Activated B cell treated with CpG ODN at 0.5 μM for 24 hours (primary cell): ENCODE data around the gene GCK. TPM values are rescaled to one million over a fixed set of nuclear protein-coding genes. Genes with fewer than 3 reads are reported as not detected.
A peak's percentile ranks its signal among the peaks of the same experiment; 100 is the strongest.

Experiments used
- ATAC-seq: fragments of 200-7000 bp; cut with Tn5 transposase; one replicate; pipeline ENCODE4 v1.10.0; 2021; ENCODE audit warnings: low read depth, mild to moderate bottlenecking, moderate library complexity
- CTCF ChIA-PET: fragments of 350-600 bp; sonication (Branson Sonifier 250); formaldehyde crosslinking; loops from one replicate; lab custom pipeline; 2021; ENCODE audit warnings: antibody characterized with exemption; lab: Charles Lee
- POLR2A ChIA-PET: fragments of 350-600 bp; sonication (Branson Sonifier 250); formaldehyde crosslinking; loops from one replicate; lab custom pipeline; 2021; ENCODE audit warnings: antibody characterized with exemption; lab: Charles Lee
- DNase-seq: peaks from one replicate; pipeline ENCODE4 v3.0.0; 2022
- H3K27ac Mint-ChIP-seq: one replicate; pipeline ENCODE4 v1.8.0; 2020; ENCODE audit warnings: mixed read lengths
- H3K27me3 Mint-ChIP-seq: one replicate; pipeline ENCODE4 v1.8.0; 2021; ENCODE audit warnings: mixed read lengths
- H3K36me3 Mint-ChIP-seq: one replicate; pipeline ENCODE4 v1.8.0; 2021; ENCODE audit warnings: low read depth, mixed read lengths
- H3K4me1 Mint-ChIP-seq: one replicate; pipeline ENCODE4 v1.8.0; 2021; ENCODE audit warnings: mixed read lengths
- H3K4me3 Mint-ChIP-seq: one replicate; pipeline ENCODE4 v1.8.0; 2020; ENCODE audit warnings: mild to moderate bottlenecking, mixed read lengths
- H3K9me3 Mint-ChIP-seq: one replicate; pipeline ENCODE4 v1.8.0; 2020; ENCODE audit warnings: mixed read lengths
- CTCF ChIP-seq: fragments of 200-600 bp; IDR thresholded peaks from one replicate; pipeline ENCODE4 v1.8.0; 2022; ENCODE audit warnings: antibody characterized with exemption, mild to moderate bottlenecking
- intact Hi-C: fragments of 100-400 bp; cut with micrococcal nuclease; formaldehyde crosslinking; loops from one replicate; pipeline ENCODE4 v1.15.1; 2024
- total RNA-seq: library from RNA; stranded (reverse); gene quantifications from 2 replicates; pipeline ENCODE4 v1.2.3, GENCODE V29; 2022

The GCK gene
- total RNA-seq, 1 donor from 2014 or later = 0.13 TPM

- no peak for TF ChIP-seq CTCF
- peaks cover 57% of the 10 kb centered on the region for H3K4me1 Mint-ChIP-seq
- peaks cover 2% of the 10 kb centered on the region for H3K27me3 Mint-ChIP-seq
- peak within 1 kb of the TSS; percentile 72 for H3K27ac Mint-ChIP-seq
- POLR2A ChIA-PET = interaction anchor here (0.6 to 2.5 kb wide), 4 partner anchors 23 to 1007 kb away, joined by 3 to 7 read pairs (median 4); partner anchors contain the start of genes TBRG4 and YKT6
- H3K36me3 Mint-ChIP-seq = peaks cover 3% of the 10 kb centered on the region
- ATAC-seq (peak; percentile 66), DNase-seq (no peak)
- CTCF ChIA-PET = interaction anchor here (2.1 kb wide), 1 partner anchor 92 kb away, joined by 7 read pairs; no protein-coding TSS in a partner anchor
- intact Hi-C loops = loop anchor here (2.0 kb wide), 1 partner anchor 19 kb away; the partner anchor contains the start of gene POLD2
- H3K9me3 Mint-ChIP-seq = no peaks in the 10 kb centered on the region
- peak within 1 kb of the TSS; percentile 81 for H3K4me3 Mint-ChIP-seq
Measured at GRCh38 chr7:44103923-44104859, 85.0 kb downstream of the GCK start, which contains the start of gene AEBP1. TSS of gene AEBP1 (plus strand) at chr7:44104345. CDS start at chr7:44104666, 321 bp downstream.

- peak overlapping the region; percentile 41 for H3K27ac Mint-ChIP-seq
- peaks cover 3% of the 10 kb centered on the region for H3K36me3 Mint-ChIP-seq
- no peak for DNase-seq
- intact Hi-C loops = no loop called here
- ChIA-PET POLR2A (interaction anchor here (0.9 kb wide), 1 partner anchor 37 kb away, joined by 3 read pairs; no protein-coding TSS in a partner anchor), CTCF (no interaction called here)
- H3K27me3 Mint-ChIP-seq = peaks cover 2% of the 10 kb centered on the region
- H3K4me3 Mint-ChIP-seq = peak overlapping the region; percentile 45
- peaks cover 59% of the 10 kb centered on the region for H3K4me1 Mint-ChIP-seq
- TF ChIP-seq CTCF = no peak
- no peak for ATAC-seq
- H3K9me3 Mint-ChIP-seq = no peaks in the 10 kb centered on the region
Measured at GRCh38 chr7:44103566-44103922, 85.7 kb downstream of the GCK start.

DNA sequence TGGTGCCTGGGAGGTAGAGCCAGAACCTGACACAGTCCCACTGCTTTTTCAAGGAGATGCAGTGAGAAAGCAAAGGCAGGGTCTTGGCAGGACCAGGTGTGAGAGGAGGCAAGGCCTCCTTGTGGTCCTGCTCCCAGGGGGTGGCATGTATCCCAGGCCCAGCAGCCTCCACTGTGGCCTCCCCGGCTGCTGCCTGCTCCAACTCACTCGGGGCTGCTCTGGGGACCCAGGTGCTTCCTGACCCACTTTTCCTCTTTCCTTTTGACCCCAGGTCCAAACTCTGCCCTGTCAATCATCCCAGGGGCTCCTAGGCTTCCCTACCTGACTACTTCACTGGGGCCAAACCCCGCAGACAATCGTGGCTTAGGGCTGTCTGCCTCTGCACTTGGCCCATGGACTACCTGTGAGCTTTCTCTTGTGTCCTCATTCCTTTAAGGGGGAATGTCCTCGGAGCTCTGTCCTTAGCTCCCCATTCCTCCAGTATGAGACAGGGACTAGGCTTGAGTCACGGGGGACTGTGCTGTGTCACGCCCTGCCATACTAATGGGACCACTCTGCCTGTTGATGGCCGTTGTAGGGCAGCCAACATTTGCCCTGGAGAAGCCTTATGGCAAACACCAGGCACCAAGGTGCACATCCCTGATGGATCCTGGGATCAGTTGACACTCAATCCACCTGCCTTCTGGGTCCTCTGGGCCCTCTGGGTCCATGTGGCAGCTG lies 86.2 kb downstream of the GCK start:
- peak overlapping the region; percentile 45 for H3K4me3 Mint-ChIP-seq
- H3K4me1 Mint-ChIP-seq = peaks cover 63% of the 10 kb centered on the region
- intact Hi-C loops = no loop called here
- DNase-seq = no peak
- H3K9me3 Mint-ChIP-seq = no peaks in the 10 kb centered on the region
- TF ChIP-seq CTCF = no peak
- H3K36me3 Mint-ChIP-seq = peaks cover 1% of the 10 kb centered on the region
- peak overlapping the region; percentile 41 for H3K27ac Mint-ChIP-seq
- POLR2A ChIA-PET = interaction anchor here (0.9 kb wide), 1 partner anchor 37 kb away, joined by 3 read pairs; no protein-coding TSS in a partner anchor
- ATAC-seq = no peak
- H3K27me3 Mint-ChIP-seq = peaks cover 2% of the 10 kb centered on the region
- CTCF ChIA-PET = no interaction called here

- intact Hi-C loops = no loop called here
- DNase-seq = no peak
- no peak for ATAC-seq
- ChIA-PET POLR2A (interaction anchor here (0.5 to 1.6 kb wide), 5 partner anchors 21 to 182 kb away, joined by 3 to 7 read pairs (median 3); partner anchors contain the start of gene POLD2), CTCF (no interaction called here)
- no peaks in the 10 kb centered on the region for H3K9me3 Mint-ChIP-seq
- H3K4me1 Mint-ChIP-seq = peaks cover 71% of the 10 kb centered on the region
- H3K27ac Mint-ChIP-seq = peak overlapping the region; percentile 27
- H3K27me3 Mint-ChIP-seq = peaks cover 2% of the 10 kb centered on the region
- no peak overlapping the region for H3K4me3 Mint-ChIP-seq
- TF ChIP-seq CTCF = no peak
- peaks cover 1% of the 10 kb centered on the region for H3K36me3 Mint-ChIP-seq
Measured at GRCh38 chr7:44101966-44102845, 87.0 kb downstream of the GCK start.
